Vagina (tissue), 2 donors: Measurements from ENCODE around the gene NLGN1.
"Not testable (repeated sequence)": the region's sequence is repeated elsewhere in the genome, so short reads cannot be mapped to it uniquely, and the experiment has no call there.

ENCODE experiments used
- CTCF ChIP-seq, 3 experiments: fragments of 450-650 bp in 2 of 3; fragments of 200-600 bp in 1 of 3; sonication (generic) in 1 of 3; IDR thresholded peaks; one replicate each; pipeline ENCODE4 v1.5.1; 2017 to 2019; ENCODE audit warnings: antibody characterized with exemption in 3 of 3, mild to moderate bottlenecking in 2 of 3, moderate library complexity in 2 of 3
- POLR2A ChIP-seq, 2 donors: fragments of 450-650 bp; IDR thresholded peaks; one replicate each; pipeline ENCODE4 v1.6.1; 2017; ENCODE audit warnings: antibody characterized with exemption in 2 of 2, mild to moderate bottlenecking in 2 of 2, moderate library complexity in 2 of 2

- TF ChIP-seq POLR2A, CTCF (IDR thresholded peaks at IDR 0.05): not testable (repeated sequence)
Observed at GRCh38 chr3:173381936-173382335, 15.6 kb upstream of the NLGN1 start.
